HG03097 (cell line): Measurements from ENCODE around the gene SLC16A11.
"Not testable (repeated sequence)": the region's sequence is repeated elsewhere in the genome, so short reads cannot be mapped to it uniquely, and the experiment has no call there.

ENCODE experiments used
- ATAC-seq: cut with Tn5 transposase; IDR thresholded peaks from one replicate; pipeline ENCODE4 v1.9.1; 2021; ENCODE audit not compliant: unreplicated experiment, low FRiP score

SLC16A11 gene

GRCh38 chr17:7014261-7014994 is 29.5 kb downstream of the SLC16A11 start:
- peak; percentile 76 for ATAC-seq

GRCh38 chr17:7011942-7012254 is 32.0 kb downstream of the SLC16A11 start:
- ATAC-seq, result no peak

GRCh38 chr17:7011415-7011814 is 32.5 kb downstream of the SLC16A11 start:
- ATAC-seq, result no peak

GRCh38 chr17:7010523-7010922 is 33.4 kb downstream of the SLC16A11 start:
- ATAC-seq, result no peak

- ATAC-seq, result no peak
Observed at GRCh38 chr17:7007143-7007542, 36.7 kb downstream of the SLC16A11 start.

GRCh38 chr17:7005716-7006115 is 38.2 kb downstream of the SLC16A11 start:
- ATAC-seq, result no peak

- no peak for ATAC-seq
Observed at GRCh38 chr17:7004398-7005253, 39.3 kb downstream of the SLC16A11 start.

GRCh38 chr17:7003745-7004144 is 40.1 kb downstream of the SLC16A11 start:
- no peak for ATAC-seq

GRCh38 chr17:7002288-7003047 is 41.4 kb downstream of the SLC16A11 start:
- ATAC-seq, result no peak

GRCh38 chr17:7001318-7001961 is 42.5 kb downstream of the SLC16A11 start:
- ATAC-seq, result no peak

GRCh38 chr17:6998855-6999508 is 44.9 kb downstream of the SLC16A11 start:
- ATAC-seq, result no peak

- ATAC-seq, result no peak
Observed at GRCh38 chr17:6997171-6997570, 46.7 kb downstream of the SLC16A11 start.

- ATAC-seq, result no peak
Observed at GRCh38 chr17:6996256-6997011, 47.5 kb downstream of the SLC16A11 start.

- ATAC-seq, result no peak
Observed at GRCh38 chr17:6995500-6996255, 48.2 kb downstream of the SLC16A11 start, which contains the start of gene ALOX12. ALOX12 (plus strand) TSS chr17:6996049; CDS start chr17:6996118, 69 bp downstream.

- no peak for ATAC-seq
Observed at GRCh38 chr17:6994666-6995256, 49.1 kb downstream of the SLC16A11 start.

GRCh38 chr17:6994118-6994598 is 49.7 kb downstream of the SLC16A11 start:
- no peak for ATAC-seq

- ATAC-seq, result not testable (repeated sequence)
Observed at GRCh38 chr17:6993613-6994056, 50.3 kb downstream of the SLC16A11 start.
